Calu3 (cell line): ENCODE results near the gene BBS10. TPM values are rescaled to one million over a fixed set of nuclear protein-coding genes. Genes with fewer than 3 reads are reported as not detected.

Source experiments
- BruUV-seq: library from RNA; stranded (reverse); fragments of 400-500 nt; replicated peaks from 2 replicates; lab custom pipeline; 2021; lab: Mats Ljungman, UMichigan
- CTCF ChIA-PET: fragments of 300-600 bp; sonication (Branson Sonifier 250); formaldehyde crosslinking; loops from one replicate; lab custom pipeline; 2022; ENCODE audit warnings: antibody characterized with exemption; lab: Charles Lee
- DNase-seq: peaks from one replicate; pipeline ENCODE4 v3.0.0; 2022
- H3K27ac Mint-ChIP-seq: one replicate; pipeline ENCODE4 v1.8.0; 2022; ENCODE audit warnings: mixed read lengths; ENCODE audit not compliant: unreplicated experiment
- H3K27me3 Mint-ChIP-seq: one replicate; pipeline ENCODE4 v1.8.0; 2022; ENCODE audit warnings: mixed read lengths; ENCODE audit not compliant: unreplicated experiment
- H3K36me3 Mint-ChIP-seq: one replicate; pipeline ENCODE4 v1.8.0; 2022; ENCODE audit warnings: mild to moderate bottlenecking, moderate library complexity, mixed read lengths; ENCODE audit not compliant: insufficient read depth, unreplicated experiment
- H3K4me1 Mint-ChIP-seq: one replicate; pipeline ENCODE4 v1.8.0; 2022; ENCODE audit warnings: mild to moderate bottlenecking, low read depth, mixed read lengths; ENCODE audit not compliant: unreplicated experiment
- H3K4me3 Mint-ChIP-seq: one replicate; pipeline ENCODE4 v1.8.0; 2022; ENCODE audit warnings: mild to moderate bottlenecking, low read depth, moderate library complexity, mixed read lengths; ENCODE audit not compliant: unreplicated experiment
- H3K9me3 Mint-ChIP-seq: one replicate; pipeline ENCODE4 v1.8.0; 2022; ENCODE audit warnings: low read depth, mixed read lengths; ENCODE audit not compliant: unreplicated experiment
- CTCF ChIP-seq: fragments of 200-600 bp; IDR thresholded peaks from one replicate; pipeline ENCODE4 v1.8.0; 2022; ENCODE audit warnings: antibody characterized with exemption; ENCODE audit not compliant: unreplicated experiment
- intact Hi-C: fragments of 100-400 bp; cut with micrococcal nuclease; formaldehyde crosslinking; loops from one replicate; pipeline ENCODE4 v1.10.0; 2022; ENCODE audit not compliant: unreplicated experiment
- total RNA-seq: library from RNA; stranded (reverse); gene quantifications from 2 replicates; pipeline ENCODE4 v1.2.3, GENCODE V29; 2022

BBS10 gene
- total RNA-seq, 1 experiment from 2014 or later = 11.7 TPM

- BruUV-seq = no TSS peak
- Mint-ChIP-seq H3K27ac (no peak overlapping the region), H3K4me1 (no peaks in the 10 kb centered on the region), H3K4me3 (no peak overlapping the region), H3K36me3 (no peaks in the 10 kb centered on the region), H3K9me3 (no peaks in the 10 kb centered on the region), H3K27me3 (no peaks in the 10 kb centered on the region)
- intact Hi-C loops = no loop called here
- no peak for TF ChIP-seq CTCF
- CTCF ChIA-PET = interaction anchor here (0.6 kb wide), 2 partner anchors 100 to 412 kb away, joined by 3 to 5 read pairs; no protein-coding TSS in a partner anchor
- no peak for DNase-seq
These were observed 30.2 kb downstream of the BBS10 start for GRCh38 chr12:76317976-76318375.

DNA sequence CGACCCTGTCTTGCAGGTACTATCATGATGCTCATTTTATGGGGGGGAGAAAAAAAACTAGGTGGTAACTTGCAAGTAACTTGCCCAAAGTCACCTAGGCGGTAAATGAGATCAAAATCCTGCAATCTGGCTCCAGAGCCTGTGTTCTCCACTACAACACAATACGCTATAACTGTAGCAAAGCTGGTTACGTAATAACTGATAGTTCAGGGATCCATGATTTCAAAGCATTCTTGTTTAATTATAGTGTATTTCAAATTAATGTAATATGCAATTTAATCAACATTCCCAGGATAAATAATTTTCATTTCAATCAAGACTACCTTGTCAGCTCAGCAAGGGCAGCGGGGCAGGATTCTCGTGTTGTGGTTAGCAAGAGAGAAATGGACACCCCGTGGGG is 31.7 kb downstream of the BBS10 start:
- Mint-ChIP-seq H3K36me3 (no peaks in the 10 kb centered on the region), H3K4me3 (no peak overlapping the region), H3K4me1 (no peaks in the 10 kb centered on the region), H3K27me3 (no peaks in the 10 kb centered on the region), H3K27ac (no peak overlapping the region), H3K9me3 (no peaks in the 10 kb centered on the region)
- TF ChIP-seq CTCF = no peak
- DNase-seq = no peak
- CTCF ChIA-PET = no interaction called here
- intact Hi-C loops = no loop called here
- no TSS peak for BruUV-seq

DNA sequence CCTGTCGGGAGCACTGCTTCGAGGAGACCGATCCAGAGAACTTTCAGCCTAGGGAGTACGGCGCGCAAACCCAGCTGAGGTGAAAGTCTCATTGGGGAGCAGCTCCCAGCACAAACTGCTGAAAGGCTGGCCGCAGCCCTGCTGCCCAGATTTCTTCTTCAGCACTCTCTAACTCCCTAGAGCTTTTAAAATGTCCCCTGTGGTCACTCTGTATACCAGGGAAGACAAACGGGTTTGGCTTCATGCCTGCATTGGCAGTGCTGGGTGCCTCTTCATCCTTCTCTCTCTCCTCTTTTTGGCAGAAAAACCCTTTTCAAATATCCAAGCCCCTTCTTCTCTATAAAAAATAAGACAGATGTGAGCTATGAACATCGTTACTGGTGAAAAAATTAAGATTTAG is 34.9 kb downstream of the BBS10 start:
- no TSS peak for BruUV-seq
- H3K4me3 Mint-ChIP-seq = no peak overlapping the region

GRCh38 chr12:76312315-76312714 is 35.9 kb downstream of the BBS10 start:
- intact Hi-C loops = no loop called here
- Mint-ChIP-seq H3K4me1 (no peaks in the 10 kb centered on the region), H3K36me3 (no peaks in the 10 kb centered on the region), H3K27ac (no peak overlapping the region), H3K9me3 (no peaks in the 10 kb centered on the region), H3K4me3 (no peak overlapping the region), H3K27me3 (no peaks in the 10 kb centered on the region)
- CTCF ChIA-PET = no interaction called here
- DNase-seq = no peak
- no peak for TF ChIP-seq CTCF
- no TSS peak for BruUV-seq

More for the DNA sequence above, 34.9 kb downstream of the BBS10 start:
- Mint-ChIP-seq H3K27ac (no peak overlapping the region), H3K4me1 (no peaks in the 10 kb centered on the region), H3K9me3 (no peaks in the 10 kb centered on the region), H3K27me3 (no peaks in the 10 kb centered on the region), H3K36me3 (no peaks in the 10 kb centered on the region)
- TF ChIP-seq CTCF = no peak
- no peak for DNase-seq
- intact Hi-C loops = no loop called here
- CTCF ChIA-PET = no interaction called here
